ENCODE measurements around the gene PAX2.

DNA sequence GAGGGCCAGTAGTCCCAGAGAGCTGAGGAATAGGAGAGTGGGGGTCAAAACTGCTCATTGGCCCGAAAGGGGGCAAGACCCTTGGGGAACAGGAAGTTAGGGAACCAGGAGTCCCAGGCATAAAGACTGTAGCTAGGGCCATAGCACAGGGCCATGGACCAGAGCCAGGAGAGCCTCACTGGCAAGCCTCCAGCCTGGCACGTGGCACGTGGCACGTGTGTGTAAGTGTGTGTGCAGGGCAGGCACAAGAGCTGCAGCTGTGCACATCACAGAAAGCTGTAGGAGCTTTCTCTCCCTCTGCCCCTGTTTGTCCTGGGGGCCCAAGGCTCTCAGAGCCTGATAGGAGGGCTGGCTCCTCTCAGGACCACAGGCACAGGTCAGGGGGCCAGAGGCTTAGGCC lies 119.6 kb downstream of the PAX2 start:
- TF ChIP-seq, protein P1, sequence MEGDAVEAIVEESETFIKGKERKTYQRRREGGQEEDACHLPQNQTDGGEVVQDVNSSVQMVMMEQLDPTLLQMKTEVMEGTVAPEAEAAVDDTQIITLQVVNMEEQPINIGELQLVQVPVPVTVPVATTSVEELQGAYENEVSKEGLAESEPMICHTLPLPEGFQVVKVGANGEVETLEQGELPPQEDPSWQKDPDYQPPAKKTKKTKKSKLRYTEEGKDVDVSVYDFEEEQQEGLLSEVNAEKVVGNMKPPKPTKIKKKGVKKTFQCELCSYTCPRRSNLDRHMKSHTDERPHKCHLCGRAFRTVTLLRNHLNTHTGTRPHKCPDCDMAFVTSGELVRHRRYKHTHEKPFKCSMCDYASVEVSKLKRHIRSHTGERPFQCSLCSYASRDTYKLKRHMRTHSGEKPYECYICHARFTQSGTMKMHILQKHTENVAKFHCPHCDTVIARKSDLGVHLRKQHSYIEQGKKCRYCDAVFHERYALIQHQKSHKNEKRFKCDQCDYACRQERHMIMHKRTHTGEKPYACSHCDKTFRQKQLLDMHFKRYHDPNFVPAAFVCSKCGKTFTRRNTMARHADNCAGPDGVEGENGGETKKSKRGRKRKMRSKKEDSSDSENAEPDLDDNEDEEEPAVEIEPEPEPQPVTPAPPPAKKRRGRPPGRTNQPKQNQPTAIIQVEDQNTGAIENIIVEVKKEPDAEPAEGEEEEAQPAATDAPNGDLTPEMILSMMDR (IDR thresholded peaks at IDR 0.05; ENCODE audit: low read depth, low read length, missing input control) = no peak
- TF ChIP-seq, protein P2, sequence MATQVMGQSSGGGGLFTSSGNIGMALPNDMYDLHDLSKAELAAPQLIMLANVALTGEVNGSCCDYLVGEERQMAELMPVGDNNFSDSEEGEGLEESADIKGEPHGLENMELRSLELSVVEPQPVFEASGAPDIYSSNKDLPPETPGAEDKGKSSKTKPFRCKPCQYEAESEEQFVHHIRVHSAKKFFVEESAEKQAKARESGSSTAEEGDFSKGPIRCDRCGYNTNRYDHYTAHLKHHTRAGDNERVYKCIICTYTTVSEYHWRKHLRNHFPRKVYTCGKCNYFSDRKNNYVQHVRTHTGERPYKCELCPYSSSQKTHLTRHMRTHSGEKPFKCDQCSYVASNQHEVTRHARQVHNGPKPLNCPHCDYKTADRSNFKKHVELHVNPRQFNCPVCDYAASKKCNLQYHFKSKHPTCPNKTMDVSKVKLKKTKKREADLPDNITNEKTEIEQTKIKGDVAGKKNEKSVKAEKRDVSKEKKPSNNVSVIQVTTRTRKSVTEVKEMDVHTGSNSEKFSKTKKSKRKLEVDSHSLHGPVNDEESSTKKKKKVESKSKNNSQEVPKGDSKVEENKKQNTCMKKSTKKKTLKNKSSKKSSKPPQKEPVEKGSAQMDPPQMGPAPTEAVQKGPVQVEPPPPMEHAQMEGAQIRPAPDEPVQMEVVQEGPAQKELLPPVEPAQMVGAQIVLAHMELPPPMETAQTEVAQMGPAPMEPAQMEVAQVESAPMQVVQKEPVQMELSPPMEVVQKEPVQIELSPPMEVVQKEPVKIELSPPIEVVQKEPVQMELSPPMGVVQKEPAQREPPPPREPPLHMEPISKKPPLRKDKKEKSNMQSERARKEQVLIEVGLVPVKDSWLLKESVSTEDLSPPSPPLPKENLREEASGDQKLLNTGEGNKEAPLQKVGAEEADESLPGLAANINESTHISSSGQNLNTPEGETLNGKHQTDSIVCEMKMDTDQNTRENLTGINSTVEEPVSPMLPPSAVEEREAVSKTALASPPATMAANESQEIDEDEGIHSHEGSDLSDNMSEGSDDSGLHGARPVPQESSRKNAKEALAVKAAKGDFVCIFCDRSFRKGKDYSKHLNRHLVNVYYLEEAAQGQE (IDR thresholded peaks at IDR 0.05) = no peak
- TF ChIP-seq FOXA1 (IDR thresholded peaks at IDR 0.05) = no peak
- no peak for TF ChIP-seq RAD21 (IDR thresholded peaks at IDR 0.05)
- no peak for TF ChIP-seq TAF1 (conservative IDR thresholded peaks at IDR 0.05)
- TF ChIP-seq, protein P3, sequence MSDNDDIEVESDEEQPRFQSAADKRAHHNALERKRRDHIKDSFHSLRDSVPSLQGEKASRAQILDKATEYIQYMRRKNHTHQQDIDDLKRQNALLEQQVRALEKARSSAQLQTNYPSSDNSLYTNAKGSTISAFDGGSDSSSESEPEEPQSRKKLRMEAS (IDR thresholded peaks at IDR 0.05) = no peak
- no peak for TF ChIP-seq GABPA (IDR thresholded peaks at IDR 0.05 in 1 of 2, conservative IDR thresholded peaks at IDR 0.05 in 1 of 2)
- TF ChIP-seq YY1 (IDR thresholded peaks at IDR 0.05) = no peak
- no peak for TF ChIP-seq JUND (IDR thresholded peaks at IDR 0.05)
- no peak for TF ChIP-seq EGR1 (IDR thresholded peaks at IDR 0.05; ENCODE audit: low read depth in 2 of 2)
- no peak for TF ChIP-seq RXRA (IDR thresholded peaks at IDR 0.05)
- TF ChIP-seq, protein P4, sequence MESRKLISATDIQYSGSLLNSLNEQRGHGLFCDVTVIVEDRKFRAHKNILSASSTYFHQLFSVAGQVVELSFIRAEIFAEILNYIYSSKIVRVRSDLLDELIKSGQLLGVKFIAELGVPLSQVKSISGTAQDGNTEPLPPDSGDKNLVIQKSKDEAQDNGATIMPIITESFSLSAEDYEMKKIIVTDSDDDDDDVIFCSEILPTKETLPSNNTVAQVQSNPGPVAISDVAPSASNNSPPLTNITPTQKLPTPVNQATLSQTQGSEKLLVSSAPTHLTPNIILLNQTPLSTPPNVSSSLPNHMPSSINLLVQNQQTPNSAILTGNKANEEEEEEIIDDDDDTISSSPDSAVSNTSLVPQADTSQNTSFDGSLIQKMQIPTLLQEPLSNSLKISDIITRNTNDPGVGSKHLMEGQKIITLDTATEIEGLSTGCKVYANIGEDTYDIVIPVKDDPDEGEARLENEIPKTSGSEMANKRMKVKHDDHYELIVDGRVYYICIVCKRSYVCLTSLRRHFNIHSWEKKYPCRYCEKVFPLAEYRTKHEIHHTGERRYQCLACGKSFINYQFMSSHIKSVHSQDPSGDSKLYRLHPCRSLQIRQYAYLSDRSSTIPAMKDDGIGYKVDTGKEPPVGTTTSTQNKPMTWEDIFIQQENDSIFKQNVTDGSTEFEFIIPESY (IDR thresholded peaks at IDR 0.05) = no peak
- TF ChIP-seq, protein P5, sequence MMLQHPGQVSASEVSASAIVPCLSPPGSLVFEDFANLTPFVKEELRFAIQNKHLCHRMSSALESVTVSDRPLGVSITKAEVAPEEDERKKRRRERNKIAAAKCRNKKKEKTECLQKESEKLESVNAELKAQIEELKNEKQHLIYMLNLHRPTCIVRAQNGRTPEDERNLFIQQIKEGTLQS (IDR thresholded peaks at IDR 0.05) = no peak

All from liver (tissue), 3 donors.